Fibroblast of lung (primary cell): ENCODE data around the gene FCHO1. TPM values are rescaled to one million over a fixed set of nuclear protein-coding genes. Genes with fewer than 3 reads are reported as not detected.

Experiments used
- DNase-seq, 2 donors: peaks; one replicate each; pipeline versions ENCODE4 v3.0.0 to v3.0.0-alpha.2; 2010; ENCODE audit warnings: low read depth in 2 of 2
- H2AFZ ChIP-seq: 2 replicates; pipeline ENCODE4 v1.5.1; 2012; ENCODE audit warnings: low read length, control low read depth, inconsistent platforms
- H3K27ac ChIP-seq: 2 replicates; pipeline ENCODE4 v1.5.1; 2011; ENCODE audit warnings: low read length, control low read depth; ENCODE audit not compliant: insufficient read depth
- H3K27me3 ChIP-seq: 2 replicates; pipeline ENCODE4 v1.5.1; 2011; ENCODE audit warnings: mild to moderate bottlenecking, low read length; ENCODE audit not compliant: control insufficient read depth, insufficient read depth
- H3K36me3 ChIP-seq: 2 replicates; pipeline ENCODE4 v1.5.1; 2011; ENCODE audit warnings: low read length; ENCODE audit not compliant: control insufficient read depth, insufficient read depth
- H3K4me1 ChIP-seq: 2 replicates; pipeline ENCODE4 v1.5.1; 2011; ENCODE audit warnings: low read length; ENCODE audit not compliant: control insufficient read depth, insufficient read depth; ENCODE audit errors: extremely low read depth
- H3K4me2 ChIP-seq: 2 replicates; pipeline ENCODE4 v1.5.1; 2011; ENCODE audit warnings: low read length, control low read depth; ENCODE audit not compliant: insufficient read depth; ENCODE audit errors: extremely low read depth
- H3K4me3 ChIP-seq, 4 experiments: fragments of 200-600 bp in 1 of 4; sonication (generic) in 1 of 4; replicated peaks in 1 of 4; 2 replicates each; pipeline ENCODE4 v1.5.1; 2011 to 2016; ENCODE audit warnings: low read length in 4 of 4, low read depth in 3 of 4, mild to moderate bottlenecking in 3 of 4, control low read depth in 2 of 4, inconsistent platforms in 1 of 4, mixed read lengths in 1 of 4; ENCODE audit not compliant: insufficient read depth in 1 of 4; ENCODE audit errors: control extremely low read depth in 1 of 4
- H3K79me2 ChIP-seq: 2 replicates; pipeline ENCODE4 v1.5.1; 2012; ENCODE audit warnings: mild to moderate bottlenecking, low read length, inconsistent platforms; ENCODE audit not compliant: control insufficient read depth, insufficient read depth
- H3K9ac ChIP-seq: 2 replicates; pipeline ENCODE4 v1.5.1; 2011; ENCODE audit warnings: mild to moderate bottlenecking, low read length, control low read depth; ENCODE audit not compliant: insufficient read depth
- H3K9me3 ChIP-seq: 2 replicates; pipeline ENCODE4 v1.5.1; 2012; ENCODE audit warnings: low read depth, low read length; ENCODE audit not compliant: control insufficient read depth, insufficient read depth
- H4K20me1 ChIP-seq: 2 replicates; pipeline ENCODE4 v1.5.1; 2011; ENCODE audit warnings: low read length; ENCODE audit not compliant: control insufficient read depth, insufficient read depth; ENCODE audit errors: extremely low read depth
- CTCF ChIP-seq, 2 donors: IDR thresholded peaks in 1 of 2; conservative IDR thresholded peaks in 1 of 2; 1 replicate in 1 of 2; 2 replicates in 1 of 2; pipeline ENCODE4 v1.5.1; 2011 to 2012; ENCODE audit warnings: low read length in 2 of 2, control low read depth in 1 of 2, inconsistent platforms in 1 of 2, low read depth in 1 of 2, mild to moderate bottlenecking in 1 of 2
- EZH2 ChIP-seq: IDR thresholded peaks from 2 replicates; pipeline ENCODE4 v1.5.1; 2012; ENCODE audit warnings: low read length, control low read depth, mild to moderate bottlenecking; ENCODE audit errors: missing control alignments
- polyA plus RNA-seq, 2 donors: library from polyadenylated mRNA; depleted of rRNA in 1 of 2; stranded (reverse) in 1 of 2; unstranded in 1 of 2; fragments of >200 nt; gene quantifications; 2 replicates each; pipeline ENCODE4 v1.2.1, GENCODE V29; 2011 to 2012; ENCODE audit warnings: missing spikeins in 1 of 2
- total RNA-seq: library from RNA; depleted of rRNA; stranded (reverse); fragments of >200 nt; gene quantifications from 2 replicates; pipeline ENCODE4 v1.2.1, GENCODE V29; 2014

The FCHO1 gene
- total and polyA plus RNA-seq, 2 donors (not counting 1 experiment from before 2014, with no cell fraction given), result 0.07 to 0.33 TPM

GRCh38 chr19:17733127-17733526 is 18.1 kb upstream of the FCHO1 start:
- DNase-seq, result no peak
- peaks cover 11% of the 10 kb centered on the region for H3K79me2 ChIP-seq
- H3K4me2 ChIP-seq, result no peak overlapping the region
- no peak for TF ChIP-seq CTCF (conservative IDR thresholded peaks at IDR 0.05 in 1 of 2, IDR thresholded peaks at IDR 0.05 in 1 of 2; ENCODE audit: low read depth in 1 of 2, low read length in 2 of 2)
- TF ChIP-seq EZH2, result no peak
- no peak overlapping the region for H3K27ac ChIP-seq
- H3K9me3 ChIP-seq, result no peaks in the 10 kb centered on the region
- H3K4me1 ChIP-seq, result no peaks in the 10 kb centered on the region
- H4K20me1 ChIP-seq, result no peaks in the 10 kb centered on the region
- no peak overlapping the region for H2AFZ ChIP-seq
- no peak overlapping the region for H3K4me3 ChIP-seq
- peaks cover 13% of the 10 kb centered on the region for H3K36me3 ChIP-seq
- H3K9ac ChIP-seq, result no peak overlapping the region
- no peaks in the 10 kb centered on the region for H3K27me3 ChIP-seq

GRCh38 chr19:17734146-17734545 is 17.1 kb upstream of the FCHO1 start:
- DNase-seq, result no peak
- Histone ChIP-seq H3K79me2 (peaks cover 11% of the 10 kb centered on the region), H3K36me3 (peaks cover 13% of the 10 kb centered on the region)

GRCh38 chr19:17735410-17735809 is 15.9 kb upstream of the FCHO1 start:
- Histone ChIP-seq H4K20me1 (no peaks in the 10 kb centered on the region), H3K4me3 (no peak overlapping the region), H3K9ac (no peak overlapping the region), H3K27me3 (no peaks in the 10 kb centered on the region), H3K36me3 (peaks cover 11% of the 10 kb centered on the region), H3K4me2 (no peak overlapping the region), H3K79me2 (peaks cover 11% of the 10 kb centered on the region), H3K4me1 (peaks cover 2% of the 10 kb centered on the region), H3K9me3 (no peaks in the 10 kb centered on the region), H2AFZ (no peak overlapping the region), H3K27ac (no peak overlapping the region)
- TF ChIP-seq EZH2 (no peak), CTCF (conservative IDR thresholded peaks at IDR 0.05 in 1 of 2, IDR thresholded peaks at IDR 0.05 in 1 of 2; ENCODE audit: low read depth in 1 of 2, low read length in 2 of 2) (no peak)
- DNase-seq, result no peak

More at GRCh38 chr19:17734146-17734545, 17.1 kb upstream of the FCHO1 start:
- Histone ChIP-seq H3K9ac (no peak overlapping the region), H4K20me1 (no peaks in the 10 kb centered on the region), H3K4me3 (no peak overlapping the region), H3K27me3 (no peaks in the 10 kb centered on the region), H3K9me3 (no peaks in the 10 kb centered on the region), H3K4me2 (no peak overlapping the region), H2AFZ (no peak overlapping the region), H3K4me1 (no peaks in the 10 kb centered on the region), H3K27ac (no peak overlapping the region)
- TF ChIP-seq CTCF (conservative IDR thresholded peaks at IDR 0.05 in 1 of 2, IDR thresholded peaks at IDR 0.05 in 1 of 2; ENCODE audit: low read depth in 1 of 2, low read length in 2 of 2), result no peak
- TF ChIP-seq EZH2, result no peak
